OCI-LY3 (cell line): ENCODE measurements around the gene GART.

Experiments used
- H2AFZ ChIP-seq: fragments of 200-600, 300-600 bp; shearing (Covaris generic); 2 replicates; pipeline ENCODE4 v1.6.0; 2014; ENCODE audit warnings: antibody characterized with exemption, low read depth, low read length
- H3K27ac ChIP-seq: fragments of 200-600, 300-600 bp; sonication (generic); 2 replicates; pipeline ENCODE4 v1.5.1; 2014; ENCODE audit warnings: mild to moderate bottlenecking, low read length, moderate library complexity, mixed read lengths
- H3K27me3 ChIP-seq: fragments of 200-600, 300-600 bp; sonication (generic); 2 replicates; pipeline ENCODE4 v1.6.1; 2014; ENCODE audit warnings: low read depth, low read length, mixed read lengths
- H3K36me3 ChIP-seq: fragments of 200-600, 300-600 bp; sonication (generic); replicated peaks from 2 replicates; pipeline ENCODE3; 2014; ENCODE audit warnings: low read depth, low read length, mixed read lengths
- H3K4me1 ChIP-seq: fragments of 300-600, 200-600 bp; sonication (generic); 2 replicates; pipeline ENCODE4 v1.6.1; 2014; ENCODE audit warnings: low read length, mixed read lengths
- H3K4me2 ChIP-seq: fragments of 200-600, 300-600 bp; sonication (generic); 2 replicates; pipeline ENCODE4 v1.6.1; 2014; ENCODE audit warnings: low read length, mixed read lengths
- H3K4me3 ChIP-seq: fragments of 300-600, 200-600 bp; sonication (generic); 2 replicates; pipeline ENCODE4 v1.5.1; 2014; ENCODE audit warnings: antibody characterized with exemption, mild to moderate bottlenecking, low read length, moderate library complexity
- H3K79me2 ChIP-seq: fragments of 300-600, 200-600 bp; shearing (Covaris generic); 2 replicates; pipeline ENCODE4 v1.6.1; 2014; ENCODE audit warnings: mild to moderate bottlenecking, low read length, mixed read lengths
- H3K9ac ChIP-seq: fragments of 300-600, 200-600 bp; shearing (Covaris generic); 2 replicates; pipeline ENCODE4 v1.6.0; 2014; ENCODE audit warnings: mild to moderate bottlenecking, low read length, moderate library complexity
- H3K9me3 ChIP-seq: fragments of 200-600, 300-600 bp; shearing (Covaris generic); 2 replicates; pipeline ENCODE4 v1.6.1; 2014; ENCODE audit warnings: low read length, mixed read lengths; ENCODE audit not compliant: insufficient read depth
- H4K20me1 ChIP-seq: fragments of 200-600, 300-600 bp; sonication (generic); 2 replicates; pipeline ENCODE4 v1.6.1; 2016; ENCODE audit warnings: low read length, mixed read lengths; ENCODE audit not compliant: insufficient read depth
- EZH2phosphoT487 ChIP-seq: fragments of 200-600 bp; shearing (Covaris generic); IDR thresholded peaks from 2 replicates; pipeline ENCODE4 v1.6.1; 2018; ENCODE audit warnings: antibody characterized with exemption, mixed run types, low read depth
- TF ChIP-seq, protein P1 (sequence below): fragments of 200-600, 300-600 bp; sonication (generic); IDR thresholded peaks from 2 replicates; pipeline ENCODE4 v1.5.1; 2014; ENCODE audit warnings: antibody characterized with exemption, low read length, low read depth

The GART gene

DNA sequence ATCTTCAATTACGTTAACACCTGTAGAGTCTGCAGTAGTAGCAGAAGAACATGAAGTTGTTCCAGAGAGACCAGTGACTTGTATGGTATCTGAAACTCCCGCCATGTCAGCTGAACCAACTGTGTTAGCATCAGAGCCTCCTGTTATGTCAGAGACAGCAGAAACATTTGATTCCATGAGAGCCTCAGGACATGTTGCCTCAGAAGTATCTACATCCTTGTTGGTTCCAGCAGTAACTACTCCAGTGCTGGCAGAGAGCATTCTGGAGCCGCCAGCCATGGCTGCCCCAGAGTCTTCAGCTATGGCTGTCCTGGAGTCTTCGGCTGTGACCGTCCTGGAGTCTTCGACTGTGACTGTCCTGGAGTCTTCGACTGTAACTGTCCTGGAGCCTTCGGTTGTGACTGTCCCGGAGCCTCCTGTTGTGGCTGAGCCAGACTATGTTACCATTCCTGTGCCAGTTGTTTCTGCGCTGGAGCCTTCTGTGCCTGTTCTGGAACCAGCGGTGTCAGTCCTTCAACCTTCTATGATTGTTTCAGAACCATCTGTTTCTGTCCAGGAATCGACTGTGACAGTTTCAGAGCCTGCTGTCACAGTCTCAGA lies 11.2 kb upstream of the GART start:
- Histone ChIP-seq H3K9ac (no peak overlapping the region), H3K4me1 (no peaks in the 10 kb centered on the region), H3K4me2 (no peak overlapping the region), H3K27me3 (no peaks in the 10 kb centered on the region), H4K20me1 (peaks cover 90% of the 10 kb centered on the region), H3K36me3 (peaks cover 79% of the 10 kb centered on the region), H3K9me3 (no peaks in the 10 kb centered on the region), H3K27ac (no peak overlapping the region), H2AFZ (no peak overlapping the region), H3K79me2 (peaks cover 100% of the 10 kb centered on the region), H3K4me3 (no peak overlapping the region)
- TF ChIP-seq, protein P1, sequence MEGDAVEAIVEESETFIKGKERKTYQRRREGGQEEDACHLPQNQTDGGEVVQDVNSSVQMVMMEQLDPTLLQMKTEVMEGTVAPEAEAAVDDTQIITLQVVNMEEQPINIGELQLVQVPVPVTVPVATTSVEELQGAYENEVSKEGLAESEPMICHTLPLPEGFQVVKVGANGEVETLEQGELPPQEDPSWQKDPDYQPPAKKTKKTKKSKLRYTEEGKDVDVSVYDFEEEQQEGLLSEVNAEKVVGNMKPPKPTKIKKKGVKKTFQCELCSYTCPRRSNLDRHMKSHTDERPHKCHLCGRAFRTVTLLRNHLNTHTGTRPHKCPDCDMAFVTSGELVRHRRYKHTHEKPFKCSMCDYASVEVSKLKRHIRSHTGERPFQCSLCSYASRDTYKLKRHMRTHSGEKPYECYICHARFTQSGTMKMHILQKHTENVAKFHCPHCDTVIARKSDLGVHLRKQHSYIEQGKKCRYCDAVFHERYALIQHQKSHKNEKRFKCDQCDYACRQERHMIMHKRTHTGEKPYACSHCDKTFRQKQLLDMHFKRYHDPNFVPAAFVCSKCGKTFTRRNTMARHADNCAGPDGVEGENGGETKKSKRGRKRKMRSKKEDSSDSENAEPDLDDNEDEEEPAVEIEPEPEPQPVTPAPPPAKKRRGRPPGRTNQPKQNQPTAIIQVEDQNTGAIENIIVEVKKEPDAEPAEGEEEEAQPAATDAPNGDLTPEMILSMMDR, result no peak
- no peak for TF ChIP-seq EZH2phosphoT487

GRCh38 chr21:33552093-33552998 lies 10.4 kb upstream of the GART start:
- Histone ChIP-seq H3K27ac (no peak overlapping the region), H3K4me3 (no peak overlapping the region), H3K9ac (no peak overlapping the region), H3K36me3 (peaks cover 77% of the 10 kb centered on the region), H3K9me3 (no peaks in the 10 kb centered on the region), H3K4me2 (no peak overlapping the region), H3K4me1 (no peaks in the 10 kb centered on the region), H3K79me2 (peaks cover 100% of the 10 kb centered on the region), H4K20me1 (peaks cover 82% of the 10 kb centered on the region), H2AFZ (no peak overlapping the region), H3K27me3 (no peaks in the 10 kb centered on the region)
- TF ChIP-seq EZH2phosphoT487, result no peak
- TF ChIP-seq, protein P1, result no peak

DNA sequence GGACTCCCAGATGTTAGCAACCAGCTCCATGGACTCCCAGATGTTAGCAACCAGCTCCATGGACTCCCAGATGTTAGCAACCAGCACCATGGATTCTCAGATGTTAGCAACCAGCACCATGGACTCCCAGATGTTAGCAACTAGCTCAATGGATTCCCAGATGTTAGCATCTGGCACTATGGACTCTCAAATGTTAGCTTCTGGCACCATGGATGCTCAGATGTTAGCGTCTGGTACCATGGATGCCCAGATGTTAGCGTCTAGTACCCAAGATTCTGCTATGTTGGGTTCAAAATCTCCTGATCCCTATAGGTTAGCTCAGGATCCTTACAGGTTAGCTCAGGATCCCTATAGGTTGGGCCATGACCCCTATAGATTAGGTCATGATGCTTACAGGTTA lies 9.7 kb upstream of the GART start:
- Histone ChIP-seq H4K20me1 (peaks cover 75% of the 10 kb centered on the region), H3K4me2 (no peak overlapping the region), H3K36me3 (peaks cover 78% of the 10 kb centered on the region), H3K4me3 (no peak overlapping the region), H3K9ac (no peak overlapping the region), H3K4me1 (no peaks in the 10 kb centered on the region), H3K27ac (no peak overlapping the region), H3K9me3 (no peaks in the 10 kb centered on the region), H2AFZ (no peak overlapping the region), H3K27me3 (no peaks in the 10 kb centered on the region), H3K79me2 (peaks cover 100% of the 10 kb centered on the region)
- TF ChIP-seq, protein P1, result no peak
- TF ChIP-seq EZH2phosphoT487, result no peak
